Metanephros (tissue), 2 donors: ENCODE results near the gene SYTL3. TPM values are rescaled to one million over a fixed set of nuclear protein-coding genes. Genes with fewer than 3 reads are reported as not detected.

Source experiments
- small RNA-seq: library from RNA; depleted of rRNA; stranded (forward); fragments of <200 nt; gene quantifications from one replicate; pipeline ENCODE3, GENCODE V24; 2014; ENCODE audit warnings: low replicate concordance
- total RNA-seq: library from RNA; depleted of rRNA; stranded (reverse); fragments of >200 nt; gene quantifications from one replicate; pipeline ENCODE4 v1.2.3, GENCODE V29; 2014

The SYTL3 gene, protein sequence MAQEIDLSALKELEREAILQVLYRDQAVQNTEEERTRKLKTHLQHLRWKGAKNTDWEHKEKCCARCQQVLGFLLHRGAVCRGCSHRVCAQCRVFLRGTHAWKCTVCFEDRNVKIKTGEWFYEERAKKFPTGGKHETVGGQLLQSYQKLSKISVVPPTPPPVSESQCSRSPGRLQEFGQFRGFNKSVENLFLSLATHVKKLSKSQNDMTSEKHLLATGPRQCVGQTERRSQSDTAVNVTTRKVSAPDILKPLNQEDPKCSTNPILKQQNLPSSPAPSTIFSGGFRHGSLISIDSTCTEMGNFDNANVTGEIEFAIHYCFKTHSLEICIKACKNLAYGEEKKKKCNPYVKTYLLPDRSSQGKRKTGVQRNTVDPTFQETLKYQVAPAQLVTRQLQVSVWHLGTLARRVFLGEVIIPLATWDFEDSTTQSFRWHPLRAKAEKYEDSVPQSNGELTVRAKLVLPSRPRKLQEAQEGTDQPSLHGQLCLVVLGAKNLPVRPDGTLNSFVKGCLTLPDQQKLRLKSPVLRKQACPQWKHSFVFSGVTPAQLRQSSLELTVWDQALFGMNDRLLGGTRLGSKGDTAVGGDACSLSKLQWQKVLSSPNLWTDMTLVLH
- total RNA-seq: 4.4 TPM

DNA sequence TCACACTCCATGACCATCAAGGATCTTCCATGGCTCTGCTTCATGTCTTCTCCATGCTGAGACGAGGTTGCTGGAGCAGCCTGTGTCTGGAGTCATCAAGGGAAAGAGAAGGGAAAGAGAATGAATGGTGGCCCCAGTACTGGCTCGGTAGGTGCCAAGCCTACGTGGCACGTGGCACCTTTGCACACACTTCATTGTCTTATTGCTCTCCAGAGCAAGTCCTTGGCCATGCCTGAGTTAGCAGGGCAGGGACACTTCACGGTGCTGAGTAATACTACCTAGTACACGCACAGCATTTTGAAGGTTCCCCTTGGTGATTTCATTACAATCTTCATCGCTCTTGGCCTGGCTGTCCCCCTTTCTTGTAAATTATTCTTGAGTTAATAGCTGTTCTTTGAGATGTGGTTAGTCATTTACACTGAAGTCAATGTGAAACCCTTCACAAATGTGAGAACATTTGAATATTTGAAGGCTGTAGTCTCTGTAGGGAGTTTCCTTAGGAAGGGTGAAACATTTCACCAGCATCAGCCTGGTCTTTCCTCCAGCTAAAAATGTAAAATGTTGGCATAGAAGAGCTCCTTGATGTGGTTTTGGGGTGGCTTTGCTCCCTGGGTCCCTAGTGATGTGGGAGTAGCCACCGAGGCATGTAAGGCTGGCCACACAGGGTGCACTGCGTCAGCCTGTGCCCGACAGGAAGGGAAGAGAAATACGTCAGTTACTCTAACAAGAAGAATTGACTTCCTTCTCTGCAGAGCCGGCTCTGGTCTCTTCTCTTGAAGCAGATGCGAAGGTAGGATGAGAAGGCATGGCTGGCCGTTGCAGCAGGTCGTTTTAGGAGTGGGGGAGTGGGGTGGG lies at the start of gene SYTL3:
SYTL3 (plus strand) TSS at position 766 of the 855 bp plus-strand sequence. CDS start 13,215 bp downstream, outside the sequence.

DNA sequence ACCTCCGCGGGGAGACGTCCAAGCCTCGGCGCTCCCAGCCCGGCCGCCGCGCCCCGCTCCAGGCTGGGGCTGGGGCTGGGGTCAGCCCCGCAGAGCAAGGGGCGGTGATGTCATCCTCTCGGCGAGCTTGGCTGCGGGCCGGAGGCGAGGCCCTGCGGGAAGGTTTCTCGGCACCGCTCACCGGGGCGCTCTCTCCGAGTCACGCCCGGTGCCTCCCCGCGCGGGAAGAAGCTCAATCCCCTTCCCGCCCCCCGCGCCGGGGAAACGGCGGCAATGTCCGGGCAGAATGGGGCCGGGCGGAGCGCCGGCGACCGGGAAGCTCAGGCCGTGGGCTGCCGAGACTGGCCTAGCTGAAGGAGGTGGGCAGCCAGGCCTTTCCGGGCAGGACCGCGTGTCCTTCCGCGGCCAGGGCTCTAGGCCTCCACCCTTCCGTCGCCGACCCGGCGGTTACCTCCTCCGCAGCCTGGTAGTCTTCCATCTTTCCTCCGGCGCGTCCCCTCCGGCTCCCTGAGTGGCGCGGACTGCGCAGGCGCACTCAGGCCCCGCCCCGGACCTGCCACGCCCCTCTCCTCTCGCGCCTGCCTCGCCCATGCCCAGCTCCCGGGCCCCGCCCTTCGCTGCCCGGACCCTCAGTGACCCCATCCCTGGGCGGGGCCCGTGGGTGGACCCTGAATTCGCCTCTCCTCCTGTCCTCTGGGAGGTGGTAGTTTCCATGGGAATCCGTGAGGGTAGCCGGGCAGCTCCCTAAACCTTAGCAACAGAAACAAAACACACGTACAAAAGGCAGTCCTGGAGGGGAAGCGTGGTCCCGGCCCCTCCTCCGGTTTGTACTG lies 5.4 kb upstream of the SYTL3 start, which contains the start of gene DYNLT1:
DYNLT1 (minus strand) TSS at position 513 of the 833 bp plus-strand sequence; CDS start at position 478, 35 bp downstream.

Small RNA genes within 50 kb of the gene (small RNA-seq; reads per million reads assigned to genes)
- not detected for gene MIR3918
- not detected for gene MIR7161

Other genes starting within 250 kb of the SYTL3 start
- 16.8 TPM for gene TMEM181, start 90.0 kb upstream of the SYTL3 start, total RNA-seq
- gene DYNLT1, start 5.3 kb upstream of the SYTL3 start, total RNA-seq: 54.5 TPM
- 134 TPM for gene EZR, start 169.3 kb downstream of the SYTL3 start, total RNA-seq